Bone marrow (tissue), 2 donors: ENCODE measurements around the gene DYNC1I2.
"Not testable (repeated sequence)": the region's sequence is repeated elsewhere in the genome, so short reads cannot be mapped to it uniquely, and the experiment has no call there.

ENCODE experiments used
- DNase-seq, 2 donors: peaks; one replicate each; lab custom pipeline; 2025; lab: John Stamatoyannopoulos, UW

Gene DYNC1I2

DNA sequence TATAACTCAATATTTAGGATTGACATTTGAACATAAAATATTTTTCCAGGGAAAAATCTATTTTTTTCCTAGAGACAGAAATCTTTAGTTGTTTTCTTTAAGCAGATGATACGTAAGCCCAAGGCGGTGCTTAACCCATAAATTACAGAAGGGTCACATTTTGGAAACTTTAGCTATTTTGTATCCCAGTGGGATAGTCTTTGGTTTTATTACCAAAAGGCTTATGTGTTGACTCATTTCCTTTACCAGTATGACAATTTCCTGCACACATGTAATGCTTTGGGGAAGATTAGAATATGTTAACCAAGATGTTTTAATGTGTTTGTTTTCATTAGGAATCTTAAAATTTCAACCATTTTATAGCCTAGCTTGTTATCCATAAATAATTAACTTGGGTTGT lies 24.8 kb downstream of the DYNC1I2 start:
- no peak for DNase-seq

DNA sequence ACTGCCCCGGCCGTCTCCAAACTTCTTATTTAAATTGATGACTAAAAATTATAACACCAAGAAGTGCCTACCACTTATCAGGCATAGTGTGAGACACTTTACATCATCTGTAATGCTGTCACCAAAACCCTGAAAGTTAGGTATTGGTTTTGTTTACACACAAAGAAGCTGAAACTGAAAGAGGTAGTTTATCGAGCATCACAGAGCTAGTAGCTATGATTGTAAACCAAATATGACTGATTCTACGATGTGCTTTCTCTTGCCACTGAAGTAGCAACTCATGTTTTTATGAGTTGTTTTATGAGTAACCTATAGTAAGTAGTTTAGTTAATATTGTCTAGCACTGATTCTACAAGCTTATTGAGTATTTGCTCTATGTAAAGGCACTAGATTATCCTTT lies 31.5 kb downstream of the DYNC1I2 start:
- no peak for DNase-seq

DNA sequence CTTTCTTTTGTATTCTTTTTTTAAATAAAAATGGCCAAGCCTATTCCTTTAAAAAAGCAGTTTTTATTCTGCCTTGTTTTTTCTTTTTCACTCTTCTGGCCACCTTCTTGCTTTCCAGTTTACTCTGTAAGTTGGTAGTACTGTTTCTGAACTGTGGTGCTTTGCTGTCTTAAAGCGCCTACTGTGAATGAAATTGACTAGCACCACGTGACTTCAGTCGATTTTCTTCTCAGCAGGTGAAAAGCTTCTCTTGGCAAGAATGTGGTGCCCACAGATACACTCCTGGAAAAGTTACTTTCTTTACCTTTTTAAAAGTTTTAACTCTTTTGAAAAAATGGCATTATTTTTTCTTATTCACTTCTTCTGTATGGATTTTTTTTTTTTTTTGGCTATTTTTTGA lies 32.4 kb downstream of the DYNC1I2 start:
- DNase-seq = no peak

DNA sequence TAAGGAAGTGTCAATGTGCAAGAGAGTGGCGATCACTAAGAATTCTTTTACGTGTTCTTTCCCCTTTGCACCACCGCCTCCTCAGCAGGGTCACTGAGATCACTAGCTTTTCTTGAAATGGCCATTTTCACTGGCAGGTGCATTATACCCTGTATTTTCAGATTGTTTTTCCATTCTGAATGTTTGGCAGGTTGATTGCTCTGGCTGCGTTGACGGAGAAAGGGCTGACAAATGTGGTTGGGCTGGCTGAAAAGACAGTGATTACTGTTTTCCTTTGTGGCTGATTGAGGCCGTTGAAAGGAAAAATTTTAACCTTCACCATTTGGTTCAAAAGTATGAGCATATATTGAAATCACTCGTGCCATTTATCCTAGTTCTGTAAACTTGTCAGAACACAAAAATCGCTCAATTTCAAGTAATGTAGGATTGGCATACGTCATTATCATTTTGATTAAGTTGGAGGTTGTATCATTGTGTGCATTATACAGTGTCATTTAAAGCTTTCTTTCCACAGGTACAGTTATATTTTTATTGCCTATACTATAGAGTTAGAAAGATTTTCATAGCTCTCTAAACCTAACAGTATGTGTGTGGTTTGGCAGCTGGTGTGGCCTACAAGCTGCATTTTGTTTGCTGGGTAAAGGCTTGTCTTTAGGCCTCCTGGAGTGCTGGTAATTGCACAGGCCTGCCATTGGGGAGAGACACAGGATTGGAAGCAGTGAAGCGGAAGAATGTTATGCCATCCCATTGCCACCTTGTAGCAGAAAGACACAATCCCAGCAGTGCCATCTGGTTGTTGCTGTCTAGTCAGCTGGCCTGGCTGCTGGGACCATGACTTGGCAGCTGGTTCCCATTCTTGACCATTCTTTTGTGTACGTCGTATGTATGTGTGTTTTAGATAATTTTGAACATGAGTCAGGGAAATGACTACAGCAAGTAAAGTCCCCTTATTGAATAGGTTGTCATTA lies 36.7 kb downstream of the DYNC1I2 start:
- no peak for DNase-seq

DNA sequence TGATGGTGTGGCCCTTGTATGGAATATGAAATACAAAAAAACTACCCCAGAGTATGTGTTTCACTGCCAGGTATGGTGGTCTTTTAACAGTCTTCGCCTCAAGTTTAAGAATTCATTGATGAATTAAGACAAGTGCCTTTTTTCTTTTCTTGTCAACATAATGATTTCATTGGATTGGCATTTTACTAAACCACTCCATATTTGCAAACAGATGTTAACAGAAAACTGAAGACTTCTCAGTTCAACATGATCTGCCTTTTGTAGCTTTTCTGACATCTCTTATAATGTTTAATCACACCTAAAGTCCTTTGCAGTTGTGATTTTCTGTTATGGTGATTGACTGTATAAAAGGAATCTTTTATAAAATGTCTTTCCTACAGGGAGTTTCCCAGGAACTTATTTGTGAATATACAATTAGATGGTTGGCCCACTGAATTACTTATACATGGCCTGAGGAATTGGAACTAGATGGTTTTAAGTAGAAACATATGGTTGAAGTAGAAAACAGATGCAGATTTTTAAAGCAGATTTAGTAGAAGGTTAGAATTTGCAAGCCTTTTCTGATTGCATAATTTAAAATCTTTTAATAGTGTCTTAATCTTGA lies 39.7 kb downstream of the DYNC1I2 start:
- DNase-seq = no peak

DNA sequence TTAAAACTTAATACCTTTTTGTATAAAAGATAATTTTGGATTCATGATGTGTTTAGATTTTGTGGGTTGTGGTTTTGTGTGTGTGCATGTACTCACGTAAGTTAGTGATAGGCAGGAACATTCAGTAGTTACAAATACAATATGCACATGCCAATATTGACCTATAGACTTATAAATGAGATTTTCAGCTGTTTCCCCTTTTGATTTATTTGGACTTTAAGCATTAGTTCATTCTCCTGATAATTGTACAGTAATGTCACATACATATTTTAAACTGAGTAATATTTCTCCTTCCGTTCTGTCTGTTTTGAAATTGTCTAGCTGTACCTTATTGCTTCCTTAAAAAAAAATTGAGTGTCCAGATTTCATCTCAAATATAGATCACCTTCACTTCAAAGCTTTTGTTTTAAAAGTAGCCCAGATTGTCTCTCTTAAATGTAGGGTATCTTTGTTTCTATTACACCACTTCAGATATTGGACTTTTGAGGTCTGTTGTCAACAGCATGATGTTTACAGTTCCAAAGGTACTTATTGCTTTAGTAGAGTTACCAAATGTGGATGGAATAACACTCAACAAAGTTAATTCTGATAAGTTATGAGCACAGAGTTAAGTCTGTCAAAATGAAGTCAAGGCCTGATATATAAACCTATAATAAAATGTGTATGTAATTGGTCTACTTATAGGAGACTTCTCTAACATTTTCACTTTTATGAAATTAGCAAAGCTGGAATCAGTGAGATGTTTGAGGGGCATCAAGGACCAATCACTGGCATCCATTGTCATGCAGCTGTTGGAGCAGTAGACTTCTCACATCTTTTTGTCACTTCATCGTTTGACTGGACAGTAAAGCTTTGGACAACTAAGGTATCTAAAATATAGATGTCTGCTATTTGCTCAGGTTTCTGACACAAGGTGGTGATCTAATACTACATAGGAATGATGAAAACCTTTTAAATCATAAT lies 42.0 kb downstream of the DYNC1I2 start:
- DNase-seq = no peak

DNA sequence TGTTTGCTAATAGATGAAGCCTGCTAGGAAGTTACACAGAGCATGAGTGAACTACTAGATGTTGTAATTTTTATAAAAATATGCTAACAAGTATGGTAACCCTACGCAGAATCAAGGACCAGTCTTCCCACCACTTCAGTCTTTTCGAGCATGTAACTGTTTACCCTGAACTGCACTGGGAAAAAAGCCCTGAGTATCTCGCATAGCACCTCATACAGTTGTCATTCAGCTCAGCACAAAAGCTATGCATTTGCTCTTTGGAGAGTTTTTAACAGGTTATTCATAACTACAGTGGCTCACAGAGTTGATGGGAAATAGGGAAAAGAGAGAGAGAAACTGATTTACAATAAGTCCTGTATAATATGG lies 42.7 kb downstream of the DYNC1I2 start:
- DNase-seq = no peak

DNA sequence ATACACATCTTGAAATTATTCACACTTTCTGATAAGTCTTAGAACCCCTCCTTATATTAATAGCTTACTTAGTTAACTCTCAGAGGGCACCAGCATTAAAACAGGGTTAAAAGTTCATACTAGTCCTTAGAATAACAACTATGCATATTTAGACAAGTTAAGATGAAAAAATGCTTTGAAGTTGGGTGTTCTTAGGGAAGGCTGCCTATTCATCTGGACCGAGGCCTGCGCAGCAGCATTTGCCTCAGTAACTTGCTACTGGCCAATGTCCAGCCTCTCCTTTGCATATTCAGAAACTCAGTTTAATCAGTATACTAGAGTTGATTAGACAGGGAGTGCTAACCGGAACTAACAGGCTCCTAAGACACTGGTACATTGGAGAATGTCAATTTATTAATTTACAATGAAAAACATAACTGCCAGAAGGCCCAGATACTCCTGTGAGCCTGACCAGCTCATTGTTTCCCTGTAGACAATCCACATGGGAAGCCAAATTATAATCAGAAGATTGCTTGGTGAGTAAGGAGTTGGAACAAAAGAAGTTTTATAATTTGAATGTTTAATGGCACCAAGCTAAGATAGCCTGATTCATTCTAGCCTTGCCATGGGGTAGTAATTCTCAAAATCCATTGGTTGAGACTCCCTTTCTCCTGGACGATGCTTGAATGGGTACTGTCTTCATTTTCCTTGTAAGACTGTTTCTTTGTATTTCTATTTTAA lies 48.9 kb downstream of the DYNC1I2 start:
- no peak for DNase-seq

DNA sequence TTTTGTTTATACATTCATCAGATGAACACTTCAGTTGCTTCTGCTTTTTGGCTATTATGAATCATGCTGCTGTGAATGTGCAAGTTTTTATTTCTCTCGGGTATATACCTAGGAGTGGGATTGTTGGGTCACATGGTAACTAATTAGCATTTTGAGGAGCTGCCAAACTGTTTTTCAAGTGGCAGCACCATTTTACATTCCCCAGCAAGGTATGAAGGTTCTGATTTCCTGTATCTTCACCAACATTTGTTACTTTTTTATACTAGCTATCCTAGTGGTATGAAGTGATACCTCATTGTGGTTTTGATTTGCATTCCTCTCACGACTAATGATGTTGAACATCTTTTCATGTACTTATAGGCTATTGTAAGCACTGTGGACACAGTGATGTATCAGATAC lies 53.9 kb downstream of the DYNC1I2 start:
- no peak for DNase-seq

DNA sequence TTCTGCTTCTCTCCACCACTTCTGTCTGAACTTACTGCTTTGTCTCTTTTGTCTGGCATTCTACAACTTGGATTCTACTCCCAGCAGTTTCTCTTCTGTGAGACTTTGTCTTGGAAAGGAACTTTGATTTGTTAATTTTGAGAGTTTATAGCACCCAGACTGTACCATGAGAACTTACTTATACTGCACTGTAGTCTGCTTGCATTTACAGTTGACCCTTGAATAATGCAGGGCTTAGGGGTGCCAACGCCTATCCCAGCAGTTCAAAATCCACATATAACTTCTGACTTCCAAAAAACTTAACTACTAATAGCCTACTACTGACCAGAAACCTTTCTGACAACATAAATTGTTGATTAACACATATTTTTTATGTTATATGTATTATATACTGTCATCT lies 55.5 kb downstream of the DYNC1I2 start:
- no peak for DNase-seq

DNA sequence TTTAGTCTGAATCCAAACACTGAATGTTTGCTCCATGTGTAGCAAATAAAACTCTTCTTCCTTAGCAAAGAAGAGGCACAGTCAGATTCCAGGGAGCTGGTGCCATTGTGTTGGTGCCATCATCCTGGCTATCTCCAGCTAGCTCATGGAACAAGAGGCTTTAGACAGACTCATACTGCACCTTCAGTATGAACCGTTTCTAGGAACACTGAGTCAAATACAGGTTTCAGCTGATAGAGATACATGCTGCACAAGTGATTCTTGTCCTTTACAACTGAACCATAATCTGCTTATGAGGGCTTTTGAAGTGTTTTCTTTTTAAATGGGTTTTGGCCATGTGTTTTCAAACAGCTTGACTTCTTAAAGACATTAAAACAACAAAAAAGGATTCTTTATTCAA lies 57.9 kb downstream of the DYNC1I2 start:
- DNase-seq = no peak

DNA sequence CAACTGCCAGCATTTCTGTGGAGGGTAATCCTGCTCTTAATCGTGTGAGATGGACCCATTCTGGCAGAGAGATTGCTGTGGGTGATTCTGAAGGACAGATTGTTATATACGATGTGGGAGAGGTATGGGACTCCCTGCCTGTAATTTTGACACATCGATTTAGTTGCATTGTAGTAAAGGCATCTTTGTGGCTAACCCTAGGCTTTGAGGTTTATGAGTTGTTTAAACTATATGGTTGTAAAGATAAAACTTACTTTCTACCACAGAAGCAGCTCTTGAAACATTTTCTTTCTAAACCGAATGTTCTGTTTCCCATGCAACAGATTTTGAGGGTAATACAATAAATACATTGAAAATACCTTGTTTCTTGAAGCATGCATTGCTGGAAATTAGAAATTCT lies 58.5 kb downstream of the DYNC1I2 start:
- no peak for DNase-seq

DNA sequence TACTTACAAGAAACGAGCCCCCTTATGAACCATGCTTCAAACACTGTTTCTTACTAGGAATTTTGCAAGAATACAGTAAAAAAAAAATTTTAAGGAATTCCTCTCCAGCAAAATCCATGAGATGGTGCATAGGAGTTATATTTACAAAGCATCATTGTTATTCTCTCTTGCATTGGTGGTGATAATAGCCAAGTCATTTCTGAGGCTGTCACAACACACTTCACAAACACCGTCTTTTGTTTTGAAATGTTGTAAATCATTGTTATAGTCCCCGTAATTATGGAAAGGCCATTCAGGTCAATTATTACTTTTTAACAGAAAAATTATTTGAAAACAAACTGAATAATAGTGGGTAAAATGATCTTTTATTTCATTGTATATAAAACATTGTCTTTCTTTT lies 60.1 kb downstream of the DYNC1I2 start:
- no peak for DNase-seq

DNA sequence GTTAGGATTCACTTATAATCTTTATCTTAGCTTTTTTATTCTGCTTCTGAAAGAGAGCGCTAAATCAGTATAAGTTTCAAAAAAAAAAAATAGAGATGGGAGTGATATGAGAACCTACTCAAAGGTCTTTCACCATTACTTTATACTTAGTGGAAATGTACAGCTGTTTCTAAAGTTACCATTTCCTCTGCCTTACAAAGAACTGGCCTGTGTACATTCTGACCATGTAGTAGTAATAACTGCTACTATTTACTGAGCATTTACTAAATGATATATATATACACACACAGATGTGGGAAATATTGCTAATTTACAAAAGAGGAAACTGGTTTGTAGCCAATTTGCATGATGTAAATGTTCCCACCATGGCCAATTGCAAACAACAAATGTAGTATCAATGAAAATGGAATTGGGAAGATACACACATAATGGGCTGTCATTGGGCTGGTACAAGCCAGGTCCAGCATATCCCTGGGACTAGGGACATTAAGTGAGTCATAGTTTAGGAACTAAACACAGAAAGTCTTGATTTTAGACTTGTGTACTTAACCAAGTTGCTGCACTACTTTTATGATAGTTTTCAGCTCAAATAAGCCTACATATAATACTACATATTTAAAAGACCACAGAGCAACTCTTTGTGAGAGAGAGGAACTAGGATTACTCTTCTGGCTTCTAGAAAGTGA lies 67.1 kb downstream of the DYNC1I2 start:
- DNase-seq = no peak

DNA sequence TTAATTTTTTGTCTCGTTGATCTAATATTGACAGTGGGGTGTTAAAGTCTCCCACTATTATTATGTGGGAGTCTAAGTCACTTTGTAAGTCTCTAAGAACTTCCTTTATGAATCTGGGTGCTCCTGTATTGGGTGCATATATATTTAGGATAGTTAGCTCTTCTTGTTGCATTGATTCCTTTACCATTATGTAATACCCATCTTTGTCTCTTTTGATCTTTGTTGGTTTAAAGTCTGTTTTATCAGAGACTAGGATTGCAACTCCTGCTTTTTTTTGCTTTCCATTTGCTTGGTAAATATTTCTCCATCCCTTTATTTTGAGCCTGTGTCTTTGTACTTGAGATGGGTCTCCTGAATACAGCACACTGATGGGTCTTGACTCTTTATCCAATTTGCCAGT lies 71.5 kb downstream of the DYNC1I2 start:
- DNase-seq = not testable (repeated sequence)

DNA sequence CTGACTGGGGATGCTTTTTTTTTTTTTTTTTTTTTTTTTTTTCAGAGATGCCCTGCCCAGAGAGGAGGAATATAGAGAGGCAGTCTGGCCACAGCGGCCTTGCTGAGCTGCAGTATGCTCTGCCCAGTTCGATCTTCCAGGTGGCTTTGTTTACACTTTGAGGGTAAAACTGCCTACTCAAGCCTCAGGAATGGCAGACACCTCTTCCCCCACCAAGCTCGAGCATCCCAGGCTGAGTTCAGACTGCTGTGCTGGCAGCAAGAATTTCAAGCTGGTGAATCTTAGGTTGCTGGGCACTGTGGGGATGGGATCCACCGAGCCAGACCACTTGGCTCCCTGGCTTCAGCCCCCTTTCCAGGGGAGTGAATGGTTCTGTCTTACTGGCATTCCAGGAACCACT lies 73.9 kb downstream of the DYNC1I2 start:
- DNase-seq = not testable (repeated sequence)

DNA sequence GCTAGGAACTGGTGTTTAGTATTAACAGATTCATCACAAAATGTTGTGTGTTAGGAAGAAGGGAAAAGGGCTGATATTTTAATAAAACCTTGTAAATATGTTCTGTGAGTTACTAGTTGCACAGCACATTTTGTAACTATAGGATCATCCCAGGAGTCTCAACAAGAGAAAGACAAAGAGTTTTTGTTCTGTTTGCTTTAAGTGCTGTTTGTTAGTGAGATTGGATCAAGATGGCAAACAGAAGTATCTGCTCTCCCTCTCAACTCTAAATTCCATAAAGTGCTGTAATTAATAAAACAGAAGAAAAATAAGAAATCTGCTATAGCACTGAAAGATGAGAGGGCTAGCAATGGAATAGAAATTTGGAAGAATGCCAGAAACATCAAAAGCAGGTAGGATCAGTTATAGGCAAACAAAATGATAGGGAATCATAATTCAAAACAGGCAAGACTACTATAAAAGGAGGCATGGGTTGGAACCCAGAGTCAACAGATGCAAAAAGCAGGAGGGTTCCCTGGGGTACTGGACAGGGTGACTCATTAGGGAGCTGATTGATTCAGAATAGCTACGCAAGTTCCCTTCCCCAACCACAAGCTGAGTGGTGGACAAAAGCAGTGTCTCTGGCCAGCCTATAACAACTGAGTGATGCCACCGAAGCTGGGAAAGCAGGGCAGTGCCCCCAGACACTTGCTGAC lies 75.8 kb downstream of the DYNC1I2 start:
- DNase-seq = no peak

DNA sequence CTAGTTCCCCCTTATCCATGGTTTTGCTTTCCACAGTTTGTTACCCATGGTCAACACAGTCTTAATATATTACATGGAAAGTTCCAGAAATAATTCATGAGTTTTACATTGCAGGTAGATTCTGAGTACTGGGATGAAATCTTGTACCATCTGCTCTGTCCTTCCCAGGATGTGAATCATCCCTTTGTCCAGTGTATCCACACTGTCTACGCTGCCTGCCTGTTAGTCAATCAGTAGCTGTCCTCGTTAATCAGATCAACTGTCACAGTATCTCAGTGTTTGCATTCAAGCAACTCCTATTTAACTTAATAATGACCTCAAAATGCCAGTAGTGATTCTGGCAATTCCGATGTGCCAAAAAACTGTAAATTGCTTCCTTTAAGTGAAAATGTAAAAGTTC lies 76.3 kb downstream of the DYNC1I2 start:
- no peak for DNase-seq

DNA sequence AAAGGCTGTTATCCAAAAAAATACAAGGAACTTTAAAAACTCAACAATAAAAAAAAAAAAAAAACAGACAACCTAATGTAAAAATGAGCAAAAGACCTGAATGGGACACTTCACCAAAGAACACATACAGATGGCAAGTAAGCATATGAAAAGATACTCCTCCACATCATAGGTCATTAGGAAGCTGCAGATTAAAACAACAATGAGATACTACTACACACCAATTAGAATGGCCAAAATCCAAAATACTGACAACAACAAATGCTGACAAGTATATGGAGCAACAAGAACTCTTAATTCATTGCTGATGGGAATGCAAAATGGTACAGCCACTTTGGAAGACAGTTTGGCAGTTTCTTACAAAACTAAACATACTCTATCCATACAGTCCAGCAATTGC lies 84.2 kb downstream of the DYNC1I2 start:
- no peak for DNase-seq

DNA sequence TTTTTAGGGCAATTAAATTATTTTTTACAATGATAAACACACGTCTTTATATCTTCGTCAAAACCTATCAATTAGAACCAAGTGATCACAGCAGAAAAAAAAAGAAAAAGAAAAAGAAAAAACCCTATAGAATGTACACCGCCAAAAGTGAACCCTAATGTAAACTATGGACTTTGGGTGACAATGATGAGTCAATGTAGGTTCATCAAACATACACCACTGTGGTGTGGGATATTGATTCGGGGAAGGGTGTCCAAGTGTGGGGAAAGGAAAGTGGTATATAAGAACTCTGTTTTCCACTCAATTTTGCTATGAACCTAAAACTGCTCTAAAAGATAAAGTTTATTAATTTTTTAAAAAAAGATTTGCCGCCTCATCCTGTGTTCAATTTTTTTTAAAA lies 85.1 kb downstream of the DYNC1I2 start:
- DNase-seq = no peak

DNA sequence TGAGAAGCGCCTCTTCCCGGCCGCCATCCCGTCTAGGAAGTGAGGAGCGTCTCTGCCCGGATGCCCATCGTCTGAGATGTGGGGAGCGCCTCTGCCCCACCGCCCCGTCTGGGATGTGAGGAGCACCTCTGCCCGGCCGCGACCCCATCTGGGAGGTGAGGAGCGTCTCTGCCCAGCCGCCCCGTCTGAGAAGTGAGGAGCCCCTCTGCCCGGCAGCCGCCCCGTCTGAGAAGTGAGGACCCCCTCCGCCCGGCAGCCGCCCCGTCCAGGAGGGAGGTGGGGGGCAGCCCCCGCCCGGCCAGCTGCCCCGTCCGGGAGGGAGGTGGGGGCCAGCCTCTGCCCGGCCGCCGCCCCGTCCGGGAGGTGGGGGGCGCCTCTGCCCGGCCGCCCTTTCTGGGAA lies 87.3 kb downstream of the DYNC1I2 start:
- DNase-seq = not testable (repeated sequence)
